GOT3 (cell line): ENCODE results near the gene GRAMD4.

Experiments
- DNase-seq: peaks from one replicate; lab custom pipeline; 2025; ENCODE audit warnings: mixed read lengths; lab: John Stamatoyannopoulos, UW

Gene GRAMD4

GRCh38 chr22:46619830-46620501 is at the start of gene GRAMD4:
Gene GRAMD4 (plus strand): TSS chr22:46620386. CDS start chr22:46626800, 6,414 bp downstream.
- DNase-seq, result no peak

GRCh38 chr22:46571642-46572250 is 48.4 kb upstream of the GRAMD4 start:
- DNase-seq, result no peak

- DNase-seq, result no peak
Measured at GRCh38 chr22:46572911-46573780, 47.0 kb upstream of the GRAMD4 start.

GRCh38 chr22:46573781-46574437 is 46.3 kb upstream of the GRAMD4 start:
- DNase-seq, result no peak

- no peak for DNase-seq
Measured at GRCh38 chr22:46574438-46574992, 45.7 kb upstream of the GRAMD4 start.

- DNase-seq, result no peak
Measured at GRCh38 chr22:46574993-46575910, 44.9 kb upstream of the GRAMD4 start.

- no peak for DNase-seq
Measured at GRCh38 chr22:46575911-46576555, 44.2 kb upstream of the GRAMD4 start.

- no peak for DNase-seq
Measured at GRCh38 chr22:46576556-46577367, 43.4 kb upstream of the GRAMD4 start.

- no peak for DNase-seq
Measured at GRCh38 chr22:46577368-46578249, 42.6 kb upstream of the GRAMD4 start.

GRCh38 chr22:46578251-46578823 is 41.8 kb upstream of the GRAMD4 start:
- DNase-seq, result no peak

GRCh38 chr22:46578824-46579561 is 41.2 kb upstream of the GRAMD4 start:
- no peak for DNase-seq

GRCh38 chr22:46579751-46580449 is 40.3 kb upstream of the GRAMD4 start:
- no peak for DNase-seq

GRCh38 chr22:46580940-46581537 is 39.1 kb upstream of the GRAMD4 start:
- no peak for DNase-seq

- DNase-seq, result no peak
Measured at GRCh38 chr22:46581538-46582244, 38.5 kb upstream of the GRAMD4 start.

- DNase-seq, result no peak
Measured at GRCh38 chr22:46582281-46582933, 37.8 kb upstream of the GRAMD4 start.
